HepG2 (cell line): Measurements from ENCODE around the gene KIF13A. TPM values are rescaled to one million over a fixed set of nuclear protein-coding genes. Genes with fewer than 3 reads are reported as not detected.

Experiments used
- ATAC-seq: fragments of 200-7000 bp; cut with Tn5 transposase; 3 replicates; pipeline ENCODE4 v1.9.1; 2020; ENCODE audit warnings: mild to moderate bottlenecking, moderate library complexity
- BruUV-seq: library from RNA; stranded (reverse); fragments of 400-500 nt; replicated peaks from 2 replicates; lab custom pipeline; 2021; lab: Mats Ljungman, UMichigan
- CTCF ChIA-PET: fragments of 300-600 bp; formaldehyde crosslinking; extraction: SDS; loops from one replicate; lab custom pipeline; 2021; ENCODE audit warnings: low total read pairs, inconsistent platforms, low intra/inter-chr PET ratio; lab: Yijun Ruan, JAX
- POLR2A ChIA-PET: fragments of 350-600 bp; sonication (Branson Sonifier 250); formaldehyde crosslinking; loops from one replicate; lab custom pipeline; 2020; ENCODE audit warnings: antibody characterized with exemption, inconsistent platforms; lab: Yijun Ruan, JAX
- DNase-seq: peaks from one replicate; pipeline ENCODE4 v3.0.0-alpha.2; 2015; ENCODE audit warnings: low spot score
- FAIRE-seq: peaks from 3 replicates; lab custom pipeline; 2011; peaks lifted over from hg19 to GRCh38; lab: Jason Lieb, UNC
- H2AFZ ChIP-seq: one replicate; pipeline ENCODE4 v1.6.1; 2011; ENCODE audit warnings: low read length, inconsistent platforms
- H3K27ac ChIP-seq: fragments of 300-600 bp; 3 replicates; pipeline ENCODE4 v1.8.0; 2011; ENCODE audit warnings: mixed run types, mild to moderate bottlenecking, mixed read lengths, low read length, inconsistent platforms; ENCODE audit not compliant: insufficient read depth; ENCODE audit errors: extremely low read length
- H3K27me3 ChIP-seq, 2 experiments: fragments of 200-600 bp in 1 of 2; 2 replicates in 1 of 2; 3 replicates in 1 of 2; pipeline versions ENCODE4 v1.6.0 to v1.8.0; 2011; ENCODE audit warnings: low read length in 2 of 2, mild to moderate bottlenecking in 2 of 2, moderate library complexity in 2 of 2, inconsistent platforms in 1 of 2; ENCODE audit not compliant: insufficient read depth in 2 of 2, control insufficient read depth in 1 of 2
- H3K36me3 ChIP-seq, 2 experiments: fragments of 200-600 bp in 1 of 2; replicated peaks in 1 of 2; 2 replicates in 1 of 2; 3 replicates in 1 of 2; pipeline versions ENCODE4 v1.5.1 to v1.8.0; 2011; ENCODE audit warnings: low read length in 2 of 2, inconsistent platforms in 1 of 2; ENCODE audit not compliant: insufficient read depth in 2 of 2, control insufficient read depth in 1 of 2
- H3K4me1 ChIP-seq: 2 replicates; pipeline ENCODE4 v1.5.1; 2012; ENCODE audit warnings: low read length, inconsistent platforms; ENCODE audit not compliant: insufficient read depth
- H3K4me2 ChIP-seq: 2 replicates; pipeline ENCODE4 v1.6.0; 2011; ENCODE audit warnings: low read depth, low read length, inconsistent platforms
- H3K4me3 ChIP-seq, 3 experiments: fragments of 200-600 bp in 1 of 3; sonication (generic), shearing (Covaris generic) in 1 of 3; replicated peaks in 1 of 3; 2 replicates each; pipeline ENCODE4 v1.5.1; 2011 to 2016; ENCODE audit warnings: low read length in 3 of 3, inconsistent platforms in 2 of 3, low read depth in 2 of 3, mild to moderate bottlenecking in 2 of 3, control low read depth in 1 of 3, mixed read lengths in 1 of 3; ENCODE audit not compliant: insufficient read depth in 1 of 3
- H3K79me2 ChIP-seq: one replicate; pipeline ENCODE4 v1.6.1; 2011; ENCODE audit warnings: low read length, inconsistent platforms; ENCODE audit not compliant: insufficient read depth
- H3K9ac ChIP-seq: 2 replicates; pipeline ENCODE4 v1.6.0; 2011; ENCODE audit warnings: mild to moderate bottlenecking, low read depth, low read length, inconsistent platforms; ENCODE audit not compliant: insufficient read depth
- H3K9me3 ChIP-seq: 2 replicates; pipeline ENCODE4 v1.5.1; 2012; ENCODE audit warnings: mild to moderate bottlenecking, low read length
- H4K20me1 ChIP-seq: 2 replicates; pipeline ENCODE4 v1.6.0; 2011; ENCODE audit warnings: inconsistent platforms, mild to moderate bottlenecking, low read length, moderate library complexity; ENCODE audit not compliant: insufficient read depth
- ELF3 ChIP-seq: IDR thresholded peaks from 2 replicates; pipeline ENCODE4 v1.6.1; 2016; ENCODE audit warnings: missing genetic modification reagents, missing compliant biosample characterization
- HHEX ChIP-seq: IDR thresholded peaks from 2 replicates; pipeline ENCODE4 v1.6.1; 2016; ENCODE audit warnings: control low read depth
- KLF13 ChIP-seq: sonication (generic); formaldehyde crosslinking; IDR thresholded peaks from 2 replicates; pipeline ENCODE4 v1.4.0; 2020; ENCODE audit warnings: mild to moderate bottlenecking, missing genetic modification reagents
- MIER2 ChIP-seq: IDR thresholded peaks from 2 replicates; pipeline ENCODE4 v1.6.1; 2016; ENCODE audit warnings: missing biosample characterization, missing genetic modification reagents
- MIER3 ChIP-seq: IDR thresholded peaks from 2 replicates; pipeline ENCODE4 v1.6.1; 2016; ENCODE audit warnings: missing compliant biosample characterization, borderline replicate concordance
- MTA3 ChIP-seq: sonication (generic); formaldehyde crosslinking; IDR thresholded peaks from 2 replicates; pipeline ENCODE4 v1.4.0; 2020; ENCODE audit warnings: missing genetic modification reagents
- PHF21A ChIP-seq: sonication (generic); formaldehyde crosslinking; IDR thresholded peaks from 2 replicates; pipeline ENCODE4 v1.5.0; 2020; ENCODE audit warnings: mild to moderate bottlenecking, missing genetic modification reagents
- TEAD2 ChIP-seq: sonication (generic); formaldehyde crosslinking; IDR thresholded peaks from 2 replicates; pipeline ENCODE4 v1.9.0; 2021; ENCODE audit warnings: missing genetic modification reagents
- ZBTB42 ChIP-seq: sonication (generic); formaldehyde crosslinking; IDR thresholded peaks from 2 replicates; pipeline ENCODE4 v1.5.0; 2020; ENCODE audit warnings: mild to moderate bottlenecking, missing genetic modification reagents
- ZFP41 ChIP-seq: sonication (generic); formaldehyde crosslinking; IDR thresholded peaks from 2 replicates; pipeline ENCODE4 v1.4.0; 2020; ENCODE audit warnings: mild to moderate bottlenecking, missing genetic modification reagents, borderline replicate concordance
- ZNF121 ChIP-seq: sonication (generic); formaldehyde crosslinking; IDR thresholded peaks from 2 replicates; pipeline ENCODE4 v1.5.0; 2020; ENCODE audit warnings: mild to moderate bottlenecking, missing genetic modification reagents
- ZNF274 ChIP-seq: sonication (generic); formaldehyde crosslinking; IDR thresholded peaks from 2 replicates; pipeline ENCODE4 v1.5.1; 2020; ENCODE audit warnings: mild to moderate bottlenecking, missing genetic modification reagents
- ZNF570 ChIP-seq: sonication (generic); formaldehyde crosslinking; IDR thresholded peaks from 2 replicates; pipeline ENCODE4 v1.4.0; 2020; ENCODE audit warnings: mild to moderate bottlenecking, missing genetic modification reagents, borderline replicate concordance
- ZNF605 ChIP-seq: sonication (generic); formaldehyde crosslinking; IDR thresholded peaks from 2 replicates; pipeline ENCODE4 v1.8.0; 2022; ENCODE audit warnings: mild to moderate bottlenecking, missing genetic modification reagents
- WGBS: methylation state at CpG from one replicate; pipeline ENCODE4 v1.1.6; 2017; ENCODE audit warnings: low lambda C conversion rate; 5-methylcytosine and 5-hydroxymethylcytosine counted together
- in situ Hi-C: cut with HindIII; loops from 2 replicates; pipeline ENCODE4 v1.10.0; 2017; ENCODE audit warnings: low pct_unique_long_range_greater_than_20kb; ENCODE audit not compliant: extremely low pct_ligation_motif_present
- intact Hi-C: fragments of 100-400 bp; cut with micrococcal nuclease; formaldehyde crosslinking; loops from one replicate; pipeline ENCODE4 v1.10.0; 2022; ENCODE audit not compliant: unreplicated experiment
- polyA plus RNA-seq, 8 experiments: library from polyadenylated mRNA; depleted of rRNA in 3 of 8; stranded (reverse) in 7 of 8; unstranded in 1 of 8; fragments of >200 nt; fragmentation: Illumina TruSeq in 4 of 8; extraction: Trizol in 4 of 8; gene quantifications; 2 replicates each; pipeline versions ENCODE4 v1.2.1 to v1.2.3, GENCODE V29; 2011 to 2016; ENCODE audit warnings: low read depth in 4 of 8, missing spikeins in 1 of 8, mixed read lengths in 1 of 8; ENCODE audit not compliant: insufficient read depth in 1 of 8
- total RNA-seq, 5 experiments: library from RNA; depleted of rRNA; stranded (reverse); fragments of >200 nt; fragmentation: Illumina TruSeq; extraction: Trizol; gene quantifications; 2 replicates each; pipeline ENCODE4 v1.2.3, GENCODE V29; 2016; ENCODE audit warnings: low read depth in 1 of 5
- TF ChIP-seq, protein P1 (sequence below): sonication (generic); formaldehyde crosslinking; IDR thresholded peaks from 2 replicates; pipeline ENCODE4 v1.9.0; 2021; ENCODE audit warnings: missing genetic modification reagents, borderline replicate concordance
- TF ChIP-seq, protein P2 (sequence below): sonication (generic); formaldehyde crosslinking; IDR thresholded peaks from 2 replicates; pipeline ENCODE4 v1.8.1; 2023; ENCODE audit warnings: mild to moderate bottlenecking, moderate library complexity, missing genetic modification reagents

Gene KIF13A
- total and polyA plus RNA-seq, 2 of the 13 experiments (the other 11 are each of a cell fraction or from before 2014, with no cell fraction given), result 21.1 to 37.2 TPM

DNA sequence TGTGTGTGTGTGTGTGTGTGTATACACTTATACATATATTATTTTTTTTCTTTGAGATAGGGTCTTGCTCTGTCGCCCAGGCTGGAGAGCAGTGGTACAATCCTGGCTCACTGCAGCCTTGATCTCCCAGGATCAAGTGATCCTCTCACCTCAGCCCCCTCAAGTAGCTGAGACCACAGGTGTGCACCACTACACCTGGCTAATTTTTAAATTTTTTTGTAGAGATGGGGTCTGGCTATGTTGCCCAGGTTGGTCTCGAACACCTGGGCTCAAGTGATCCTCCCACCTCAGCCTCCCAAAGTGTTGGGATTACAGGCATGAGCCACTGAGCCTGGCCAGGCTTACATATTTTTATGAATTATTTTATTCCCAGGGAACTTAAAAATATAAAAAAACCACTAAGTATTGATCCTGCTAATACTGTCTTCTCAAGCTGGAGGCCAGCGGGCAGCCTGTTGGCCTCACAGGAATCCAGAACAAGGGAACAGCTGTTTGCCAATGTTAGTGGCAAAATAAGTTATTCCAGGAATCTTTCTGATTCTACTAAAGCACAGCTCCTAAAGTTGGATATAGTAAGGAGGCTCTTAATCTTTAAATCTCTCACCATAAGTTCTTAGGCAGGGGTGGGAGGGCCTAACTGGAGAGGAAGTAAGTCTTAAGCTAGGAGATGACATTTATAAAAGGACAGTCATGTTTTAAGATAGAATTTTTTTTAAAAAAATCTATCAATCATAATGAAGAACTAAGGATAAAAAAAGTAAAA lies 145.2 kb downstream of the KIF13A start:
- BruUV-seq, result no TSS peak
- no peaks in the 10 kb centered on the region for H3K79me2 ChIP-seq
- 98% methylated on average over 3 of the region's 3 CpGs for WGBS
- no peak overlapping the region for H2AFZ ChIP-seq
- CTCF ChIA-PET, result no interaction called here
- H3K9ac ChIP-seq, result no peak overlapping the region
- H3K27me3 ChIP-seq, result no peaks in the 10 kb centered on the region
- no peak for DNase-seq
- FAIRE-seq, result no peak
- H3K36me3 ChIP-seq, result peaks cover 6 to 8% of the 10 kb centered on the region in 2 experiments
- in situ Hi-C loops, result no loop called here
- H3K9me3 ChIP-seq, result no peaks in the 10 kb centered on the region
- no peak overlapping the region for H3K27ac ChIP-seq
- TF ChIP-seq PHF21A (no peak), HHEX (CRISPR knock-in tag) (no peak), ZFP41 (CRISPR knock-in tag) (no peak), MIER3 (CRISPR knock-in tag) (no peak), ZNF570 (no peak), ZNF605 (CRISPR knock-in tag) (no peak), ZNF274 (CRISPR knock-in tag) (no peak), MTA3 (CRISPR knock-in tag) (no peak), ELF3 (CRISPR knock-in tag) (no peak), MIER2 (CRISPR knock-in tag) (no peak), ZNF121 (no peak), ZBTB42 (CRISPR knock-in tag) (no peak), TEAD2 (no peak), KLF13 (no peak)
- TF ChIP-seq, protein P1, sequence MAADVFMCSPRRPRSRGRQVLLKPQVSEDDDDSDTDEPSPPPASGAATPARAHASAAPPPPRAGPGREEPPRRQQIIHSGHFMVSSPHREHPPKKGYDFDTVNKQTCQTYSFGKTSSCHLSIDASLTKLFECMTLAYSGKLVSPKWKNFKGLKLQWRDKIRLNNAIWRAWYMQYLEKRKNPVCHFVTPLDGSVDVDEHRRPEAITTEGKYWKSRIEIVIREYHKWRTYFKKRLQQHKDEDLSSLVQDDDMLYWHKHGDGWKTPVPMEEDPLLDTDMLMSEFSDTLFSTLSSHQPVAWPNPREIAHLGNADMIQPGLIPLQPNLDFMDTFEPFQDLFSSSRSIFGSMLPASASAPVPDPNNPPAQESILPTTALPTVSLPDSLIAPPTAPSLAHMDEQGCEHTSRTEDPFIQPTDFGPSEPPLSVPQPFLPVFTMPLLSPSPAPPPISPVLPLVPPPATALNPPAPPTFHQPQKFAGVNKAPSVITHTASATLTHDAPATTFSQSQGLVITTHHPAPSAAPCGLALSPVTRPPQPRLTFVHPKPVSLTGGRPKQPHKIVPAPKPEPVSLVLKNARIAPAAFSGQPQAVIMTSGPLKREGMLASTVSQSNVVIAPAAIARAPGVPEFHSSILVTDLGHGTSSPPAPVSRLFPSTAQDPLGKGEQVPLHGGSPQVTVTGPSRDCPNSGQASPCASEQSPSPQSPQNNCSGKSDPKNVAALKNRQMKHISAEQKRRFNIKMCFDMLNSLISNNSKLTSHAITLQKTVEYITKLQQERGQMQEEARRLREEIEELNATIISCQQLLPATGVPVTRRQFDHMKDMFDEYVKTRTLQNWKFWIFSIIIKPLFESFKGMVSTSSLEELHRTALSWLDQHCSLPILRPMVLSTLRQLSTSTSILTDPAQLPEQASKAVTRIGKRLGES, result no peak
- TF ChIP-seq, protein P2, sequence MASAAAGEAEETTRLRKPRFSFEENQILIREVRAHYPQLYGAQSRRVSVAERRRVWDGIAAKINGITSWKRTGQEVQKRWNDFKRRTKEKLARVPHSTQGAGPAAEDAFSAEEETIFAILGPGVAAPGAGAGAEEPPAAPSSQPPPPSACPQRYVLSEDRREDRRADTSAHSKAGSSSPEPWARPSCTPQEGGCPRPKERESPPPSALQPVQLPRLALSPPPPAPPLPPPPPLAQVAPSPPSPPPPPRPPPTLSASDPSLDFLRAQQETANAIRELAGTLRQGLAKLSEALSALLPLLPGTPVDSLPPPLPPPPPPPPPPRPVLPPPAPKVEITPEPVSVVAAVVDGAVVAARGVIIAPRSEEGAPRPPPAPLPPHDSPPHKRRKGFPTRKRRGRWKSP, result no peak
- no peak overlapping the region for H3K4me2 ChIP-seq
- no peak for ATAC-seq
- H3K4me3 ChIP-seq, result no peak overlapping the region
- intact Hi-C loops, result no loop called here
- H4K20me1 ChIP-seq, result no peaks in the 10 kb centered on the region
- H3K4me1 ChIP-seq, result no peaks in the 10 kb centered on the region
- POLR2A ChIA-PET, result no interaction called here
